ENCODE data around the gene B3GNT3. TPM values are rescaled to one million over a fixed set of nuclear protein-coding genes. Genes with fewer than 3 reads are reported as not detected.
"Not testable (repeated sequence)": the region's sequence is repeated elsewhere in the genome, so short reads cannot be mapped to it uniquely, and the experiment has no call there.

B3GNT3 gene
- polyA plus RNA-seq, 1 experiment, result not detected

- ChIA-PET CTCF (no interaction called here), POLR2A (no interaction called here)
- Histone ChIP-seq H3K27ac (ENCODE audit: low read depth, low read length) (no peak overlapping the region), H3K9me3 (ENCODE audit: control insufficient read depth, insufficient read depth, low read length) (no peaks in the 10 kb centered on the region; the same call in 1 of the 2 replicates), H3K27me3 (ENCODE audit: control insufficient read depth, insufficient read depth, low read length) (peaks cover 3% of the 10 kb centered on the region), H3K4me3 (ENCODE audit: low read depth, low read length) (no peak overlapping the region)
- no peak for DNase-seq (ENCODE audit: low read depth, low spot score)
- TF ChIP-seq, protein P1, sequence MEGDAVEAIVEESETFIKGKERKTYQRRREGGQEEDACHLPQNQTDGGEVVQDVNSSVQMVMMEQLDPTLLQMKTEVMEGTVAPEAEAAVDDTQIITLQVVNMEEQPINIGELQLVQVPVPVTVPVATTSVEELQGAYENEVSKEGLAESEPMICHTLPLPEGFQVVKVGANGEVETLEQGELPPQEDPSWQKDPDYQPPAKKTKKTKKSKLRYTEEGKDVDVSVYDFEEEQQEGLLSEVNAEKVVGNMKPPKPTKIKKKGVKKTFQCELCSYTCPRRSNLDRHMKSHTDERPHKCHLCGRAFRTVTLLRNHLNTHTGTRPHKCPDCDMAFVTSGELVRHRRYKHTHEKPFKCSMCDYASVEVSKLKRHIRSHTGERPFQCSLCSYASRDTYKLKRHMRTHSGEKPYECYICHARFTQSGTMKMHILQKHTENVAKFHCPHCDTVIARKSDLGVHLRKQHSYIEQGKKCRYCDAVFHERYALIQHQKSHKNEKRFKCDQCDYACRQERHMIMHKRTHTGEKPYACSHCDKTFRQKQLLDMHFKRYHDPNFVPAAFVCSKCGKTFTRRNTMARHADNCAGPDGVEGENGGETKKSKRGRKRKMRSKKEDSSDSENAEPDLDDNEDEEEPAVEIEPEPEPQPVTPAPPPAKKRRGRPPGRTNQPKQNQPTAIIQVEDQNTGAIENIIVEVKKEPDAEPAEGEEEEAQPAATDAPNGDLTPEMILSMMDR (IDR thresholded peaks at IDR 0.05; ENCODE audit: low read depth, low read length), result no peak
Measured at GRCh38 chr19:17778968-17779929, 15.7 kb upstream of the B3GNT3 start.

DNA sequence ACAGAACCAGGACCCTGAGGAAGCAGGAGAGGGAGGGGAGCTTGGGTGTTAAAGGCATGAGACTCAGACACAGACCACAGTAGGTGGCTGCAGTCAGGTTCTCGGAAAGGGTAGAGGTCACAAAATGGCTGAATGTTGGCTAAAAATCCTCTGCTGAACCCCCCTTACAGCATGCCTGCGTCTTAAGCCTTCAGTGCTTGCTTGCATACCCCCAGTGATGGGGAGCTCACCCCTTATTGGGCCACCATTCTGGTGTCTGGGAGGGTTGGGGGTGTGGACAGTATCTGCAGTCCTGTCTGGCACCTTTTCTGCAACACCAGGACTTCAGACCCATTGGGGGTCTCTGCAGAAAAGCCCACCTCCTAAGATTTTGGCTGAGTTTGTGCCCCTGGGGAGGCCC, 14.2 kb upstream of the B3GNT3 start:
- Histone ChIP-seq H3K4me3 (ENCODE audit: low read depth, low read length) (no peak overlapping the region), H3K27me3 (ENCODE audit: control insufficient read depth, insufficient read depth, low read length) (no peaks in the 10 kb centered on the region), H3K9me3 (ENCODE audit: control insufficient read depth, insufficient read depth, low read length) (no peaks in the 10 kb centered on the region; the same call in 1 of the 2 replicates), H3K27ac (ENCODE audit: low read depth, low read length) (no peak overlapping the region)
- ChIA-PET POLR2A (no interaction called here), CTCF (interaction anchor here (1.0 kb wide), 1 partner anchor 14 kb away, joined by 6 read pairs; no protein-coding TSS in a partner anchor)
- DNase-seq (ENCODE audit: low read depth, low spot score), result no peak
- TF ChIP-seq, protein P1 (IDR thresholded peaks at IDR 0.05; ENCODE audit: low read depth, low read length), result no peak

GRCh38 chr19:17783721-17784120, 11.2 kb upstream of the B3GNT3 start:
- not testable (repeated sequence) for H3K9me3 ChIP-seq (ENCODE audit: control insufficient read depth, insufficient read depth, low read length); H3K4me3 ChIP-seq (ENCODE audit: low read depth, low read length); H3K27me3 ChIP-seq (ENCODE audit: control insufficient read depth, insufficient read depth, low read length); H3K27ac ChIP-seq (ENCODE audit: low read depth, low read length); DNase-seq (ENCODE audit: low read depth, low spot score)
- ChIA-PET POLR2A (interaction anchor here (0.6 kb wide), 1 partner anchor 9 kb away, joined by 4 read pairs; no protein-coding TSS in a partner anchor), CTCF (interaction anchor here (0.7 to 2.1 kb wide), 6 partner anchors 9 to 285 kb away, joined by 3 to 6 read pairs (median 4); partner anchors contain the start of gene RPL18A)

GRCh38 chr19:17784201-17785008, 10.5 kb upstream of the B3GNT3 start:
- ChIA-PET CTCF (interaction anchor here (0.7 to 2.1 kb wide), 5 partner anchors 9 to 284 kb away, joined by 3 to 6 read pairs (median 3); partner anchors contain the start of gene B3GNT3), POLR2A (interaction anchor here (0.6 kb wide), 2 partner anchors 8 to 495 kb away, joined by 4 to 7 read pairs; no protein-coding TSS in a partner anchor)
- DNase-seq (ENCODE audit: low read depth, low spot score), result no peak
- no peak overlapping the region for H3K4me3 ChIP-seq (ENCODE audit: low read depth, low read length)
- TF ChIP-seq, protein P1 (IDR thresholded peaks at IDR 0.05; ENCODE audit: low read depth, low read length), result peak; percentile 80
- H3K27ac ChIP-seq (ENCODE audit: low read depth, low read length), result no peak overlapping the region
- no peaks in the 10 kb centered on the region for H3K27me3 ChIP-seq (ENCODE audit: control insufficient read depth, insufficient read depth, low read length)
- H3K9me3 ChIP-seq (ENCODE audit: control insufficient read depth, insufficient read depth, low read length), result no peaks in the 10 kb centered on the region; the same call in 1 of the 2 replicates

- ChIA-PET CTCF (interaction anchor here (1.0 kb wide), 1 partner anchor 13 kb away, joined by 3 read pairs; no protein-coding TSS in a partner anchor), POLR2A (no interaction called here)
Measured at GRCh38 chr19:17787274-17787913, 7.5 kb upstream of the B3GNT3 start.

More at GRCh38 chr19:17787274-17787913, 7.5 kb upstream of the B3GNT3 start:
- H3K9me3 ChIP-seq (ENCODE audit: control insufficient read depth, insufficient read depth, low read length), result no peaks in the 10 kb centered on the region; the same call in 1 of the 2 replicates
- DNase-seq (ENCODE audit: low read depth, low spot score), result no peak
- H3K27ac ChIP-seq (ENCODE audit: low read depth, low read length), result no peak overlapping the region
- no peaks in the 10 kb centered on the region for H3K27me3 ChIP-seq (ENCODE audit: control insufficient read depth, insufficient read depth, low read length)
- no peak overlapping the region for H3K4me3 ChIP-seq (ENCODE audit: low read depth, low read length)
- TF ChIP-seq, protein P1 (IDR thresholded peaks at IDR 0.05; ENCODE audit: low read depth, low read length), result no peak

Data from AG04450 (cell line).